T1000 (cell line): ENCODE results near the gene RTL10.
A peak's percentile ranks its signal among the peaks of the same experiment; 100 is the strongest.
"Not testable (repeated sequence)": the region's sequence is repeated elsewhere in the genome, so short reads cannot be mapped to it uniquely, and the experiment has no call there.

Experiments used
- DNase-seq: peaks from one replicate; lab custom pipeline; 2025; ENCODE audit warnings: mixed read lengths; lab: John Stamatoyannopoulos, UW

Gene RTL10

GRCh38 chr22:19889951-19890350 is 35.3 kb upstream of the RTL10 start:
- no peak for DNase-seq

GRCh38 chr22:19888131-19888746 is 33.6 kb upstream of the RTL10 start:
- no peak for DNase-seq

GRCh38 chr22:19887256-19887985 is 32.7 kb upstream of the RTL10 start:
- no peak for DNase-seq

GRCh38 chr22:19886605-19887255 is 32.1 kb upstream of the RTL10 start:
- no peak for DNase-seq

GRCh38 chr22:19885841-19886592 is 31.3 kb upstream of the RTL10 start:
- no peak for DNase-seq

GRCh38 chr22:19884954-19885751 is 30.5 kb upstream of the RTL10 start:
- DNase-seq, result no peak

GRCh38 chr22:19884161-19884953 is 29.7 kb upstream of the RTL10 start:
- no peak for DNase-seq

- DNase-seq, result not testable (repeated sequence)
These were observed 28.8 kb upstream of the RTL10 start for GRCh38 chr22:19883446-19883845.

- DNase-seq, result no peak
These were observed 28.0 kb upstream of the RTL10 start for GRCh38 chr22:19882446-19883381.

GRCh38 chr22:19880786-19881569 is 26.3 kb upstream of the RTL10 start:
- DNase-seq, result peak; percentile 92

- DNase-seq, result no peak
These were observed 25.5 kb upstream of the RTL10 start for GRCh38 chr22:19879992-19880785.

GRCh38 chr22:19879643-19879991 is 24.9 kb upstream of the RTL10 start:
- DNase-seq, result no peak

GRCh38 chr22:19879246-19879570 is 24.5 kb upstream of the RTL10 start:
- no peak for DNase-seq

- DNase-seq, result no peak
These were observed 24.0 kb upstream of the RTL10 start for GRCh38 chr22:19878461-19879245.

- peak; percentile 17 for DNase-seq
These were observed 23.1 kb upstream of the RTL10 start for GRCh38 chr22:19877626-19878339.

- no peak for DNase-seq
These were observed 22.4 kb upstream of the RTL10 start for GRCh38 chr22:19876941-19877625.
